Psoas muscle (tissue), 8 donors: ENCODE measurements around the gene KRT14. TPM values are rescaled to one million over a fixed set of nuclear protein-coding genes. Genes with fewer than 3 reads are reported as not detected.

Experiments used
- ATAC-seq, 4 donors: fragments of 200-7000 bp; cut with Tn5 transposase; one replicate each; pipeline ENCODE4 v1.9.1; 2020; ENCODE audit warnings: moderate library complexity in 3 of 4, mild to moderate bottlenecking in 2 of 4
- DNase-seq, 2 donors: peaks; one replicate each; pipeline ENCODE4 v3.0.0-alpha.2; 2020
- H3K27ac ChIP-seq: fragments of 200-600 bp; one replicate; pipeline ENCODE4 v1.8.0; 2022
- H3K27me3 ChIP-seq, 3 donors: fragments of 200-600 bp in 1 of 3; one replicate each; pipeline versions ENCODE4 v1.6.1 to v1.8.0; 2013 to 2022; ENCODE audit warnings: low read length in 2 of 3, mild to moderate bottlenecking in 2 of 3, moderate library complexity in 1 of 3; ENCODE audit not compliant: insufficient read depth in 3 of 3
- H3K36me3 ChIP-seq, 2 donors: fragments of 200-600 bp in 1 of 2; one replicate each; pipeline versions ENCODE4 v1.6.1 to v1.8.0; 2013 to 2022; ENCODE audit warnings: low read depth in 1 of 2, mild to moderate bottlenecking in 1 of 2, moderate library complexity in 1 of 2; ENCODE audit not compliant: insufficient read depth in 1 of 2
- H3K4me1 ChIP-seq: fragments of 200-600 bp; one replicate; pipeline ENCODE4 v1.8.0; 2022
- H3K4me3 ChIP-seq: fragments of 200-600 bp; one replicate; pipeline ENCODE4 v1.8.0; 2022; ENCODE audit warnings: mild to moderate bottlenecking
- H3K9me3 ChIP-seq: fragments of 200-600 bp; one replicate; pipeline ENCODE4 v1.8.0; 2022
- WGBS, 3 donors: extraction: QIAGEN DNeasy Blood & Tissue Kit; methylation state at CpG; one replicate each; pipeline versions ENCODE4 v1.1.6 to v1.1.7; 2013; 5-methylcytosine and 5-hydroxymethylcytosine counted together
- intact Hi-C, 2 donors: fragments of 100-400 bp; cut with DNase I; formaldehyde crosslinking; loops; one replicate each; pipeline versions ENCODE4 v1.11.0 to v1.14.2; 2022
- polyA plus RNA-seq, 3 donors: library from polyadenylated mRNA; stranded (reverse); fragments of 200-250 nt; gene quantifications; one replicate each; pipeline ENCODE4 v1.2.3, GENCODE V29; 2013
- total RNA-seq, 4 donors: library from RNA; stranded (reverse); fragmentation: NEBNext Ultra II Directional in 2 of 4; extraction: Animal tissue kit (Norgen Biotek cat#: 25700) in 2 of 4; gene quantifications; one replicate each; pipeline versions ENCODE4 v1.2.1 to v1.2.4, GENCODE V29; 2021 to 2023
- TF ChIP-seq, protein P1 (sequence below): fragments of 200-600 bp; IDR thresholded peaks from one replicate; pipeline ENCODE4 v1.8.0; 2022; ENCODE audit warnings: antibody characterized with exemption
- donor health status: healthy with polysubstance abuse.
- donor health status: DM: no; HTN: no; CAD: no; lungs with moderate emphysema.
- donor health status: Bipolar disorder and iron deficiency.
- donor health status: healthy.
- donor health status: DM: yes; HTN: yes; CAD: no.
- donor health status: DM: no; HTN: no; CAD: no.
- donor health status: DM: no; HTN: no; CAD: no.
- donor health status: DM: yes; HTN: yes; CAD: no.

Gene KRT14
- total and polyA plus RNA-seq, 7 donors = 0.03 to 0.54 (median 0.17) TPM; not detected in 2

DNA sequence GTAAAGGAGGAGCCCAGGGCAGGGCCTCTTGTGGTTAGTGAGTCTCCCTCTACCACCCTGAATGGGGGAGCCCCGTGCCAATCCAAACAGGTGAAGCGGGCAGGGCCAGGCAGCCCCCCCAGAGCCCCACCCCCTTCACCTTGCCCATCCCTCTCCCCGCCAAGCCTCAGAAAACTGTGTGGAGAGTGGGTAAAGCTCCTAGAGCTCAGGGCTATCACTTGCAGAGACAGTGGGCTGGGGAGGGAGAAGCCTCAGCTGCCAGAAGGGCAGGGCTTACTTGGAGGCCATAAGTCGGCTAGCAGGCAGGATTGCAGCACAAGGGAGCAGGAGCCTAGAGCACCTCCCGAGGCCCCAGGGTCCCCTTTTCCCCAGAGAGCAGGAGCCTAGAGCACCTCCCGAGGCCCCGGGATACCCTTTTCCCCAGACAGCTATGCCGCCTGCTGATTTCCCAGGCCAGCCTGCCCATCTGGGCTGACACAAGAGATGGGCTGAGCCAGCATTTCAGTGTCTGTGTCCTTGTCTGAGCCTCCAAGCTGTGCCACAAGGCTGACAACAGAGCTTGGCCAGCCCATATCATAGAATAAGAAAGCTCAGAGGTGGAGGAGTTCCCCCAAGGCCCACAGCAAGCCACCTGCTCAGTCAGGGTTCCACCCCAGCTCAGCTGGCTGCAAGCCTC lies 6.7 kb upstream of the KRT14 start:
- DNase-seq (no peak), ATAC-seq (no peak)
- Histone ChIP-seq H3K4me1 (no peaks in the 10 kb centered on the region), H3K36me3 (no peaks in the 10 kb centered on the region), H3K27ac (no peak overlapping the region), H3K4me3 (no peak overlapping the region), H3K9me3 (no peaks in the 10 kb centered on the region), H3K27me3 (peaks cover 0 to 3% (median 2%) of the 10 kb centered on the region in 3 donors)
- intact Hi-C loops = no loop called here
- 52 to 59% (median 54%) methylated on average over 6 to 8 of the region's 8 CpGs for WGBS, 3 donors
- TF ChIP-seq, protein P1, sequence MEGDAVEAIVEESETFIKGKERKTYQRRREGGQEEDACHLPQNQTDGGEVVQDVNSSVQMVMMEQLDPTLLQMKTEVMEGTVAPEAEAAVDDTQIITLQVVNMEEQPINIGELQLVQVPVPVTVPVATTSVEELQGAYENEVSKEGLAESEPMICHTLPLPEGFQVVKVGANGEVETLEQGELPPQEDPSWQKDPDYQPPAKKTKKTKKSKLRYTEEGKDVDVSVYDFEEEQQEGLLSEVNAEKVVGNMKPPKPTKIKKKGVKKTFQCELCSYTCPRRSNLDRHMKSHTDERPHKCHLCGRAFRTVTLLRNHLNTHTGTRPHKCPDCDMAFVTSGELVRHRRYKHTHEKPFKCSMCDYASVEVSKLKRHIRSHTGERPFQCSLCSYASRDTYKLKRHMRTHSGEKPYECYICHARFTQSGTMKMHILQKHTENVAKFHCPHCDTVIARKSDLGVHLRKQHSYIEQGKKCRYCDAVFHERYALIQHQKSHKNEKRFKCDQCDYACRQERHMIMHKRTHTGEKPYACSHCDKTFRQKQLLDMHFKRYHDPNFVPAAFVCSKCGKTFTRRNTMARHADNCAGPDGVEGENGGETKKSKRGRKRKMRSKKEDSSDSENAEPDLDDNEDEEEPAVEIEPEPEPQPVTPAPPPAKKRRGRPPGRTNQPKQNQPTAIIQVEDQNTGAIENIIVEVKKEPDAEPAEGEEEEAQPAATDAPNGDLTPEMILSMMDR = no peak

DNA sequence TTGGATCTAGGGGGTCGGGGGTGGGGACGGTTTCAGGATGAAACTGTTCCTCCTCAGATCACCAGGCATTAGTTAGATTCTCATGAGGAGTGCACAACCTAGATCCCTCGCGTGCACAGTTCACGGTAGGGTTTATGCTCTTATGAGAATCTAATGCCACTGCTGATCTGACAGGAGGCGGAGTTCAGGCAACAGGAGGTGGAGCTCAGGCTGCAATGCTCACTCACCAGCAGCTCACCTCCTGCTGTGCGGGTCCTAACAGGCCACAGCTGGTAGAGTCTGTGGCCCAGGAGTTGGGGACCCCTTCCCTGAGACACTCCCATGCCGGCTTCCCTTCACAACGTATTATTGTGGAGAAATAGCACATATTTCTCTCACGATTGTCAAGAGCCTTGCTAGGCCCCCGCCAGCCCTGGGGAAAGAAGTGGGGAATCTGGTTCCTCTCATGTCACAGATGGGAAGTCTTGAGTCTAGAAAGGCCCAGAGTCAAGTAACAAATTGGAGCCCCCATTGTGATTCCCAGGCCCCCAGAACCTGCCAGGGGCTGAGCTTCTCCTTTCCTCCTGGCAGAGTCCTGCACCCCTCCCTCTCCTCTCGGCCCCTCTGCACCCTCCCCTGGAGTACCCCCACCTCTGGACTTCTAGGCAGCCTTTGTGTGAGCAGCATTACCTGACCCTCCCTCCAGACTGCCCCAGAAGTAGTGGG lies 6.1 kb upstream of the KRT14 start:
- no peak overlapping the region for H3K27ac ChIP-seq
- DNase-seq (no peak), ATAC-seq (no peak)
- no peaks in the 10 kb centered on the region for H3K9me3 ChIP-seq
- peaks cover 0 to 3% (median 2%) of the 10 kb centered on the region in 3 donors for H3K27me3 ChIP-seq
- WGBS, 3 donors = 70 to 81% (median 73%) methylated on average over 12 of the region's 12 CpGs
- no peaks in the 10 kb centered on the region for H3K4me1 ChIP-seq
- TF ChIP-seq, protein P1 = no peak
- intact Hi-C loops = no loop called here
- H3K36me3 ChIP-seq = no peaks in the 10 kb centered on the region
- H3K4me3 ChIP-seq = no peak overlapping the region

DNA sequence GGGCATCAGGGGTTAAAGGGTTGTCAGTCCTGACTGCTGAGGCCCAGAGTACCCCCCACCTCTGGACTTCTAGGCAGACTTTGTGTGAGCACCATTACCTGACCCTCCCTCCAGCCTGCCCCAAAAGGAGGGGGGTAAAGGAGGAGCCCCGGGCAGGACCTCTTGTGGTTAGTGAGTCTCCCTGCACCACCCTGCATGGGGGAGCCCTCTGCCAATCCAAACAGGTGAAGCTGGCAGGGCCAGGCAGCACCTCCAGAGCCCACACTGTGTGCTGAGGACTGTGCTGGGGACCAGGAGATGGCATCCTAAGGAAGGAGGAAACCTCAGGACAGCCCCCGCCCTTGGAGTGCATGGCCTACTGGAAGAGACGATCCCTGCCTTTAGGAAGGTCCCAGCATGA lies 2.6 kb upstream of the KRT14 start:
- ATAC-seq = no peak
- intact Hi-C loops = no loop called here
- H3K9me3 ChIP-seq = no peaks in the 10 kb centered on the region
- H3K4me1 ChIP-seq = no peaks in the 10 kb centered on the region
- no peaks in the 10 kb centered on the region for H3K36me3 ChIP-seq
- 61 to 68% (median 62%) methylated on average over 3 of the region's 3 CpGs for WGBS, 3 donors
- H3K27me3 ChIP-seq = peaks cover 0 to 3% (median 0%) of the 10 kb centered on the region in 3 donors
- no peak for DNase-seq
- no peak overlapping the region for H3K27ac ChIP-seq
- no peak overlapping the region for H3K4me3 ChIP-seq
- TF ChIP-seq, protein P1 = no peak

DNA sequence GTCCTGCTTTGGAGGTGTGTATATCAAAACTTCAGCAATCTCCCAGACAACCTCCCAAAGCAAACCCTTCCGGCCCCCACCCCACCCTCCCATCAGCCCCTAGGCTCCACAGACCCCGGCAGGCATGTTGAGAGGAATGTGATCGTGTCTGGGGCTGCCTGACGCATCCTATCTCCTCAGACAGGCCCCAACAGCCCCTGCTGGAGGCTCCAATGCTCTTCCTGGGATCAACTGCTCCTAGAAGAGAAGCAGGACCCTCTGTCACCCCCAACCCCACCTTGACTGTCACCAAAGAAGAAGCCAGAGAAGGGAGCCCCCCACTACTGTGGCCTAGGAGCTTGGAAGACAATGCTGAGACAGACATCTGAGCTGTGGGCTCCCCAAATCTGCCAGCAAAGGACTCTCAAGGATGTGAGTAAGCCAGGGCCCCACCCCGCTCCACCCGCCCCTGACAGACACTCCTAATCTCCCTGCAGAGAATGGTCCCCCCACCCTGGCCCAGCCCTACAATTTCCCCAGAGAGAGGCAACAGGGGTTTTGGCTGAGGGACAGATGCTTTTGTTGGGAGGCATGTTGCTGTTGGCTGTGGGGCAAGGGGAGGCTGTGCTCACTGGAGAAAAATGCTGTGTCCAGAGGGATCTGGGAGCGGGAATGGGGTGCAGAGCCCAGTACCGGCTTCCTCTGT lies 1.6 kb upstream of the KRT14 start:
- no peaks in the 10 kb centered on the region for H3K4me1 ChIP-seq
- H3K4me3 ChIP-seq = no peak overlapping the region
- no peaks in the 10 kb centered on the region for H3K9me3 ChIP-seq
- 74 to 86% (median 74%) methylated on average over 6 to 8 of the region's 8 CpGs for WGBS, 3 donors
- ATAC-seq (no peak), DNase-seq (no peak)
- no peaks in the 10 kb centered on the region for H3K27me3 ChIP-seq
- no peak overlapping the region for H3K27ac ChIP-seq
- intact Hi-C loops = no loop called here
- TF ChIP-seq, protein P1 = no peak
- H3K36me3 ChIP-seq = no peaks in the 10 kb centered on the region
